GM19328 (cell line): Measurements from ENCODE around the gene PPM1B.
"Not testable (repeated sequence)": the region's sequence is repeated elsewhere in the genome, so short reads cannot be mapped to it uniquely, and the experiment has no call there.

Experiments
- ATAC-seq: cut with Tn5 transposase; IDR thresholded peaks from one replicate; pipeline ENCODE4 v1.9.1; 2021; ENCODE audit warnings: mild to moderate bottlenecking, moderate library complexity; ENCODE audit not compliant: unreplicated experiment

PPM1B gene

DNA sequence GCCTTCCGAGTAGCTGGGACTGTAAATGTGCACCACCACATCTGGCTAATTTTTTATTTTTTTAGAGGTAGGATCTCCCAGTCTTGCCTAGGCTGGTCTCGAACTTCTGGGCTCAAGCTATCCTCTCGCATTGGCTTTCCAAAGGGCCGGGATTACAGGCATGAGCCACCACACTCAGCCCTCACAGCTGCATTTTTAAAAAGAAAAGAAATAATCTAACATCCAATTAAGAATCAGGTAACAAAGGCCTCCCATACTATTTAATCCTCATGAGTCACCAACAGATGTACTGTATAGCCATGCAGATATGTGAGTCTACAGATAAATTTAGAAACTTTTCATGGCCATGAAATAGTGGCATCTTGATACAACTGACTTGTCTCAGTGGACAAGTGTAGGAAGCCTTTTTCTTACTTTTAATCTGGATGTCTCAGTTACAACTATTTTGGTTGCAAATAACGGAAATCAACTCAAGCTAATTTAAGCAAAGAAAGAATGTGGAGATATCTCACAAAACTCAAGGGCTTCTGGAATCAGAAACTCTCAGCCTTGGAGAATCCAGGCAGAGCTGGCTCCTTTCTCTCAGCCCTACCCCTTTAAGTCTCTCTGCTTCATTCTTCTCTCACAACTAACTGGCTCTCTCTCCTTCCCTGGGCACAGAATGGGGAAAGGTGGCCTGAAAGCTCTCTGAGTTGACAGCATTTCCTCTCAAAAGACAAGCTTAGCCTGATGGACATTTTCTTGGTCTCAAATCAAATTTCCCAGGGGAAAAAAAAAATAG lies 12.8 kb upstream of the PPM1B start:
- no peak for ATAC-seq

DNA sequence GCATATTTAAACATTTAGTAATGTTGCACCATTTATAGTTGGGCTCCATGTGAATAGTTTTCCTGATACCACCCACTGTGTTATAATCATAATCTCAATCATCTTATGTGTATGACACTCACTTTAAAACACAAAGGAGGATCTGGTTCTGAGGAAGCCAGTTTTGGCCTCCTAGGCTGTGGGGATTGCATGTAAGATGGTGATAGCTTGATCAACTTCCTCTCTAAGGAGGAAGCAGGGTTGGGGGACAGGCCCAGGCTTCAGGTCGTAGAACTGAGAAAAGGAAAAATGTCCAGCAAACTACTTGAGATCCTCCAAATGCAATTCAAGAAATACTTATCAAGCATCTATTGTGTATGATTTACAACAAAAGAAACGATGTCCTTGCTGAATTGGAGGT lies 4.9 kb upstream of the PPM1B start:
- no peak for ATAC-seq

GRCh38 chr2:44164617-44165016 lies 4.1 kb upstream of the PPM1B start:
- ATAC-seq: no peak

DNA sequence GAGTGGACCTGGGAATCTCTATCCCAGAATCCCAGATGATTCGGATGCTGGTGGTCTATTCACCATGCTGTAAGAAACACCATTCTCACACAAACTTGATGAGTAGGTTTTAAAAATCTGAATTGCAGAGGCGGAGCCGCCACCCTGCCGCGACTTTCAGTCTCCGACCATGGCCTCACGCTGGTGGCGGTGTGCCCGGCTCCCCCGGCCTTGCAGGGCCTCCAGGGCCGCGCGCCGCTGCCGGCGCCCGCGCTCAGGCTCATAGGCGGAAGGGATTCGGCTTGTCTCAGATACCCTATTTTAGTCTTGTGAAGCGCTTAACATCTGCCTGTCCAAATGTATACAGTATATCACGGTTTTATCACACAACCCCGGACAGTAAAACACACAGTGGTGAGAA lies 2.6 kb upstream of the PPM1B start:
- no peak for ATAC-seq

DNA sequence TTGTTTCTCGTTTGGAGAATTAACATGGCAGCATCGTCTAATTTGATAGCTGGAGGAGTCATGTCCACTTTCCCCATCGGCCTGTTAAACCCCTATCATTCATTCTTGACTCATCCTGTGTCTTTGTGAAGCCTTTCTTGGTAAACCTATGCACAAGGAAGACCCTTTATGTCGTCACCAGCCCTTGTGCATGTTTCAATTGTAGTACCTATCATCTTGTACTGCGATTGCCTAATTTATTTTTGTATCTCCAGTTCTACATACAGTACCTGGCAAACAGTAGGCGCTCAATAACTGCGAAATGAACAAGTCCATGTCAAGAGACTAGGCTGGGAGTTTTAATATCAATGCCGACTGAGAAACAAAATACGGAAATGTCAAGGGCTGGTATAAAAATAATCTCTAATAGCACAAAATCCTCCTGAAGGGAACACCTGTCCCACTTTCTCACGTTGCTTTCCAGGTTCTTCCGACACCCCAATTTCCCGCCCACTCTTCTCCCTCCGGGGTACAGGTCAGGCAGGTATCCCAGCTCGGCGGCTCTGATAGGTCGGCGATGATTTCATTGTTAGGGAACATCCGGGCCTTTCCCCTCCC lies 1.3 kb upstream of the PPM1B start:
- no peak for ATAC-seq

DNA sequence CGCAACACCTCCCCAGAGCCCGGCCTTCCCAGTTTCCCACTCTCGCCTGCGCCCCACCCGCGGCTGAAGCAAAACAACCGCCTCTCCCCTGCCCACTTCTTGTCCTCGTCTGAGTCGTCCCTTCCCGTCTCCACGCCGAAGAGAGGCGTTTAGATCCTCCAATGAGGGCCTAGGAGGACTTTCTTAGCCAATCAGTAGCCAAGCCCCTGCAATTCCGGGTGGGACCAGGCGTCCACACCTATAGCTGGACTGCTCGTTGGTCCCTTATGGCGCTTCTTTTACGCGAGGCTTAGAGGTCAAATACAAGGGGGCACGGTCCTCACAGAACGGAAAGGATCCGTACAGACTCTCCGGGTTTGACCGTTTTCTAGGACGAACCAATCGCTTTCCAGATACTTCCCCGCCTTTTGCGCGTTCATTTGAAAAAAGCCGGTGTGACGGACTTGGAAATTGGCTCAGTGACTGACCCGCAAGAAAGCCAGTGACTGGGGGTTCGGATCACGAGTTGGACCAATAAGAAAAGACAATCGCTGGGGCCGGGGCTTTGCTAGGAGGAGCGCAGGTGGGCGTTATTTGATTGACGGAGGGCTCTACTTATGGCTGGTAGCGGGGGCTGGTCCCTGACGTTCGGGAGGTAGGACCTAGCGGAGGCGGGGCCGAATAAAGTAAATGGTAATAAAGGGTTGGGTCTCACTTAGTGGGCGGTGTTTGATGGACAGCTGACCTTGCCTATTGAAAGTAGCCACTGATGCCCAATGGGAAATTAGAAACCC lies 581 bp upstream of the PPM1B start:
- ATAC-seq: peak; percentile 78

GRCh38 chr2:44169155-44169898 lies 652 bp downstream of the PPM1B start:
- no peak for ATAC-seq

DNA sequence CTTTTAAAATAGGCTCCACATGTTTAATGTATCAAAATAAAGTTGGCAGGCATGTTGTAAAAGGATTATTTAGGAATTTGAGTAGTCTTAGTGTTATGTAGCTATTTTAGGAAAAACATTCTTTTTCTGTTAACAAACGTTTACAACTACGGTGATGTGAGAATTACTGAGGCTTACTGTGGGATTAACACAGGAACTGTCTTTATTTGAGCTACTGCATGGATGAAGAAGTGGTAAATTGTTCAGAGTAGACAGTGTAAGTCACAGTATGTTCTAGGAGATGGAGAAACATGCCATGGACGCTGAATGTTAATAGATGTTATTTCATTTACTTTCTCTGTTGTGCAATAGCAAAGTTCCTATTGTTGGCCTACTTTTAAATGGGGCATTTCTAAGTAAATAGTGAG lies 1.6 kb downstream of the PPM1B start:
- ATAC-seq: no peak

DNA sequence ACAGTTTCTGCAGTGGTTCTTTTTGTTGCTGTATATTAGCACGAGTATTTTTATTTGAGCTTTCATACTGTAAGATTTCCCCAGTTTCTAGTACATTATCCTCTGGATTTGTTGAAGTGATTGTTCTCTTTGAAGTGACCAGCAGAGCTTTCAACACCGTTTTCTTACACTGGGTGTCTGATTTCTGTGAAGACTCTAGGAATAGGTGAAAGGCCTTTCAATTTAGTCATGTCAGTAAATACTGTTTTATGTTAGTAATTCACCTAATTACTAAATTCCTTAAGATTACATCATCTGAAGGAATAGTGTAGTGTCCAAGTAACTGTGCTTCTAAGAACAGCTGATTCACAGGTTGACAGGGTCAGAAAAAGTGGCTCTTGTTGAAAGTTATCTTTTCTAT lies 2.3 kb downstream of the PPM1B start:
- ATAC-seq: no peak

DNA sequence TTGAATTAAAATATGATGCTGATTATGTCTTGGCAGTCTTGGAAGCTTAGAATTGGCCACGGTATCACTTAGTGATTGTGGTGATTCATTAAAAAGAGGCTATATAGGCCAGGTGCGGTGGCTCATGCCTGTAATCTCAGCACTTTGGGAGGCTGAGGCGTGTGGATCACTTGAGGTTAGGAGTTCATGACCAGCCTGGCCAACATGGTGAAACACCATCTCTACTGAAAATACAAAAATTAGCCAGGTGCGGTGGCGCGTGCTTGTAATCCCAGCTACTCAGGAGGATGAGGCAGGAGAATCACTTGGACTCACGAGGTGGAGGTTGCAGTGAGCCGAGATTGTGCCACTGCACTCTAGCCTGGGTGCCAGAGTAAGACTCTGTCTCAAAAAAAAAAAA lies 2.8 kb downstream of the PPM1B start:
- ATAC-seq: not testable (repeated sequence)

DNA sequence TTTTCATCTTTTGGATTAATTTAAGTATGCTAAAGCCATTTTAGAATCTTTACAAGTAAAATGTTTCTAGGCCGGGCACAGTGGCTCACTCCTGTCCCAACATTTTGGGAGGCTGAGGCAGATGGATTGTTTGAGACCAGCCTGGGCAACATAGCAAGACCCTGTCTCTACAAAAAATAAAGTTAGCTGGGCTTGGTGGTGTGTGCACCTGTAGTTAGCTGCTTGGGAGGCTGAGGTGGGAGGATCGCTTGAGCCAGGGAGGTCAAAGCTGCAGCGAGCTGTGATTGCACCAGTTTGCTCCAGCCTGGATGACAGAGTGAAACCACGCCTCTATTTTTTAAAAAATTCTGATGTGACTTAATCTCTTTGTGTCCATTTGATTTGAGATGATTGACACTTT lies 3.9 kb downstream of the PPM1B start:
- no peak for ATAC-seq

DNA sequence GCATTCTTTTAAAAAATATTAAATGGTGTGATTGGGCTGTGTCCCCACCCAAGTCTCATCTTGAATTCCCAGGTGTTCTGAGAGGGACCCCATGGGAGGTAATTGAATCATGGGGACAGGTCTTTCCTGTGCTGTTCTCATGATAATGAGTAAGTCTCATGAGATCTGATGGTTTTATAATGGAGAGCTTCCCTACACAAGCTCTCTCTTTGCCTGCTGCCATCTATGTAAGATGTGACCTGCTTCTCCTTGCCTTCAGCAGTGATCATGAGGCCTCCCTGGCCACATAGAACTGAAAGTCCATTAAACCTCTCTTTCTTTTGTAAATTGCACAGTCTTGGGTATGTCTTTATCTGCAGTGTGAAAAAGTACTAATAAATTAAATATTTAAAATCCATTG lies 10.3 kb downstream of the PPM1B start:
- ATAC-seq: no peak

DNA sequence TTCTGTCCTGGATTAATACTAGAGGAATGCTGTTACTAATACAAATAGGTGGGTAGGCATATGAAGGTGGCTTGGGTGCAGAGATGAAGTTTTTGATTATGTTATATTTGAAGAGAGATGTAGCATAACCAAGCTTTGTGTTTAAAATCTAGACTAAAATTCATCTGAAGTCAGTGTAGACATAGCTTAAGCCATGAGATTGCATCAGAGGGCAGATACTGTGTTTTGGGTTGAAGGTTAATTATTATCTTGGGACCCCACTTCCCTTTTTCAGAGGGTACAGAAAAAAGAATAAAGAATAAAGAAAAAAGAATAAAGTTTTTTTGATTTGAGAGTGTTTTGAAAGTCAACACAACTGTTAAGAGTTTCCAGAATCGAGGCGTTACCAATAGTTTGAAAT lies 13.0 kb downstream of the PPM1B start:
- ATAC-seq: no peak

DNA sequence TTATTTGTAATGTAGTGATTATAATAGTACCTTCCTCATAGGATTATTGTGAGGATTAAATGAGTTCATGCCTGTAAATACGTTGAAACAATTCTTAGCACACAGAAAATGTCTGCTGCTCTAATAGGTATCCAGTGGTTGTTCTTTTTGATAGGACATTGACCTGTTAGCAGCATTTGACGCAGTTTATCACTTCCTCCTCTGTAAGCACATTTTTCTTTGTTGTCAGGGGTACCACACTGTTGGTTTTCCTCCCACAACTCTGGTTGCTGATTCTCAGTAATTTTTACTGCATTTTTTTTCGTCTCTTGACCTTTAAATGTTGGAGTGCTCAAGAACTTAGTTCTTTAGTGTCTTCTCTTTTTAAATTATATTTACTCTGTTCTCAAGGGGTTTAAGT lies 15.4 kb downstream of the PPM1B start:
- ATAC-seq: no peak

DNA sequence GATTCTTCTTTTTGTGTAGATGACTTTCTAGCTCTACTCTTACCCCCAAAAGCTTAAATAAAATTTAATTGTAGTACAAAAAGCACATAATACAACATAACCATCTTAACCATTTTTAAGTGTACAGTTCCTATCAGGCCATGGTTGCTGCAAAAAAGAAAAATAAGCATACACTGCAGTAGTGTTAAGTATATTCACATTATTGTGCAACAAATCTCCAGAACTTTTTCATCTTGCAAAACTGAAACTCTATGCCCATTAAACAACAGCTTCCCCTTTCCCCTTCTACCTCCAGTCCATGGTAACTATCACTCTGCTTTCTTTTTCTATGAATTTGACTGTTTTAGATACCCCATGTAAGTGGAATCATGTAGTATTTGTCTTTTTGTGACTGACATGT lies 18.1 kb downstream of the PPM1B start:
- no peak for ATAC-seq

- ATAC-seq: no peak
These were observed 18.6 kb downstream of the PPM1B start for GRCh38 chr2:44187251-44187650.

GRCh38 chr2:44188696-44189095 lies 20.0 kb downstream of the PPM1B start:
- no peak for ATAC-seq

GRCh38 chr2:44189104-44189503 lies 20.4 kb downstream of the PPM1B start:
- ATAC-seq: no peak

- ATAC-seq: no peak
These were observed 21.9 kb downstream of the PPM1B start for GRCh38 chr2:44190526-44190925.

GRCh38 chr2:44191739-44192138 lies 23.1 kb downstream of the PPM1B start:
- peak; percentile 75 for ATAC-seq

DNA sequence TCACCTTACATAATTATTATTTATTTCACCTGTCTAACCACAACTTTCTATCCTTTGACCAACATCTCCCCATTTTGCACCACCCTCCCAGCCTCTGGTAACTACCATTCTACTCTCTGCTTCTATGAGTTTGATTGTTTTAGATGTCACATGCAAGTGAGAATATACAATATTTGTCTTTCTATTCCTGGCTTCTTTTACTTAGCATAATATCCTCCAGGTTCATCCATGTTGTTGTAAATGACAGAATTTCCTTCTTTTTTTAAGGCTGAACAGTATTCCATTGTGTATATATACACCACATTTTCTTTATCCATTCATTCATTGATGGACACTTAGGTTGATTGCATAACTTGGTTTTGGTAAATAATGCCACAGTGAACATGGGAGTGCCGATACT lies 24.0 kb downstream of the PPM1B start:
- no peak for ATAC-seq
